Umbilical cord (tissue), 2 donors: ENCODE results near the gene CBR4. TPM values are rescaled to one million over a fixed set of nuclear protein-coding genes. Genes with fewer than 3 reads are reported as not detected.
"Not testable (repeated sequence)": the region's sequence is repeated elsewhere in the genome, so short reads cannot be mapped to it uniquely, and the experiment has no call there.

Experiments used
- DNase-seq: peaks from one replicate; pipeline ENCODE4 v3.0.0-alpha.2; 2015; ENCODE audit warnings: low spot score
- total RNA-seq: library from RNA; depleted of rRNA; stranded (reverse); fragments of >200 nt; gene quantifications from one replicate; pipeline ENCODE4 v1.2.3, GENCODE V29; 2014; ENCODE audit warnings: low replicate concordance; ENCODE audit not compliant: insufficient read depth

The CBR4 gene
- 30.3 TPM for total RNA-seq

DNA sequence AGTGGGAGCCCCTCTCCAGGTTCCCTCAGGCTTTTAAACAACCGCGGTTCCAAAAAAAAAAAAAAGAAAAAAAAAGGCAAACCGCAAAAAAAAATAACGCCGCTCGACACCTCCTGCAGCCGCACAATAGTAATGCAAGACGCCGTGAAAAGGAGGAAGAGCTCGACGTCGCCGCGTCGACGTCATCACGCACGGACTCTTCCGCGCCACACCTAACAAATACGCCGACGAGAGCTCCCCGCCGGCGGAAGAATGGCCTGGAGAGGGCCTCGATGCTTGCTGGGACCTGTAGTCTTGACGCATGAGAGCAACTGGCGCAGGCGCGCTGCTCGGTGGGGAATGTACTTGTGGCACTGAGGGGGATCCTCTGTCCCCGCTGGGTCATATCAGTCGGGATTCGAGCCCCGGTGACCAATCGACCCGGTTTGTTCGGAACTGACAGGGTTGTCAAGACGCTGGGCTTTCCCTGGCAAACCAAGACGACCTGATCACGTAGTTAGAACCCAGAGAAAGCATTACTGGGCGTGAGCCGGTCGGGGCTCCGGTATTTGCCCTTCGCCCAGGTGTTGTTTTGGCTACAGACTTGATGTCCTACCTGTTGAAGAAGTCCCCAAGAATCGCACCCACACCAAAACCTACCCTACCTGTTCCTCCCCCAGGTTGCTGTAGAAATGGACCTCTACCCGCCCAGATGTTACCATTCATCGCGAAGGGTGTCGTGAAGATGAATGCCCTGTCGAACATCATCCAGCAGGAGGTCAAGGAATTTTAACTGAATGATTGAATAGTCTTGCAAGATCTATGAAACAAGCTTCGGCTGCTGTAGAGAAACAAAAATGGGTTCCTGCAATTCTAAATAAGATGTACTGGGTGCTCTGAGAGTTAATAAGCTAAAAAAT, at the start of gene CBR4:
Gene CBR4, minus strand, starts transcription at position 131 of the 899 bp plus-strand sequence. CDS start 166 bp downstream, outside the sequence.
- peak; percentile 100 for DNase-seq

- DNase-seq, result peak; percentile 87
These were observed 49.5 kb upstream of the CBR4 start for GRCh38 chr4:169059306-169060211.

GRCh38 chr4:169058312-169058711, 48.3 kb upstream of the CBR4 start:
- no peak for DNase-seq

DNA sequence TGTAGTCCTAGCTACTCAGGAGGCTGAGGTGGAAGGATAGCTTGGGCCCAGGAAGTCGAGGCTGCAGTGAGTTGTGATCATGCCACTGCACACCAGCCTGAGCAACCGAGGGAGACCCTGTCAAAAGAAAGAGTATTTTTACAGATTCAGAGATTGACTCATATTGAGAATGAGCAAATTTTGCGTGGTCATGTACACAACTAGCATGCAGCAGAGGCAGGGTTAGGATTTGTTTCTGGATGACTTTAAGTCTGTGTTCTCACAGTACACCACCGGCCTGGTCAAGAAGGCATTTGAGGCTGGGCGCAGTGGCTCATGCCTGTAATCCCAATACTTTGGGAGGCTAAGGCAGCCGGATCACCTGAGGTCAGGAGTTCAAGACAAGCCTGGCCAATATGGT, 44.8 kb upstream of the CBR4 start:
- no peak for DNase-seq

- DNase-seq, result no peak
These were observed 42.5 kb upstream of the CBR4 start for GRCh38 chr4:169052594-169052945.

GRCh38 chr4:169051761-169052593, 41.9 kb upstream of the CBR4 start:
- no peak for DNase-seq

- peak; percentile 54 for DNase-seq
These were observed 41.1 kb upstream of the CBR4 start for GRCh38 chr4:169050881-169051760.

DNA sequence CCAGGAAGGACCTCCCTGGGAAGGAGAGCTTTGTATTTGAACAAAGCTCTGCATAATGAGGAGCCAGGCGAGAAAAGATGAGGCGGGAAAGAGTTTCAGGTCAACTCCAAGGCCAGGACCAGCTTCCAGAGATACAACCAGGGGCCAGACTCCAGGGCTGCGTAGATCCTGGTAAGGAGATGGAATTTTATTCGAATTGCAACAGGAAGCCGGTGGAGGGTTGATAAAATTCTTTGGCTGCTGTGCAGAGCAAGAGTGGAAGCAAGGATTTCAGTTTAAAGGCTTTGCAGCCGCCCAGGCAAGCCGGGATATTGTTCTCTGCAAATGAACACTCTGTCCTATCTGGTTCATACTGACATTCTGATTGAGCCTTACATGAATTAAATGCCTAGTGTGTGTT, 40.2 kb upstream of the CBR4 start:
- DNase-seq, result peak; percentile 84

DNA sequence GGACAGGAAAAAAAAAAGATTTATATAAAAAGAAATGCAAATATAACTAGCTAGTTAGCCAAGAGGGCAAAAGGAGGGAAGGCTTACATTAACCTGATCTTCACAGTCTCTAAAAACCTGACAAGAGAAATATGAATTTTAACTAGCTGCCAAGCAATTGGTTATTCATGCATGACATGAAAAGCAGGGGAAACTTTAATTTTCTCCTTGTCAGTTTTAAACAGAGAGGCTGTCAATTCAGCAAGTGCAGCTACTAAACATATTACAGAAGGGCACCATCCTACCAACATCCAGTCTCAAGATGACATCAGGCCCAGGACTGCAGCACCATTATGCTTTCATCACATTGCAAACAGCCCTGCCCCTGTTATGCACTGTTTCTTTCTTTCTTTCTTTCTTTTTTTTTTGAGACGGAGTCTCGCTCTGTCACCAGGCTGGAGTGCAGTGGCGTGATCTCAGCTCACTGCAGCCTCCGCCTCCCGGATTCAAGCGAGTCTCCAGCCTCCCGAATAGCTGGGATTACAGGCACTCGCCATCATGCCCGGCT, 38.9 kb upstream of the CBR4 start:
- DNase-seq, result no peak

- no peak for DNase-seq
These were observed 37.9 kb upstream of the CBR4 start for GRCh38 chr4:169047956-169048355.

DNA sequence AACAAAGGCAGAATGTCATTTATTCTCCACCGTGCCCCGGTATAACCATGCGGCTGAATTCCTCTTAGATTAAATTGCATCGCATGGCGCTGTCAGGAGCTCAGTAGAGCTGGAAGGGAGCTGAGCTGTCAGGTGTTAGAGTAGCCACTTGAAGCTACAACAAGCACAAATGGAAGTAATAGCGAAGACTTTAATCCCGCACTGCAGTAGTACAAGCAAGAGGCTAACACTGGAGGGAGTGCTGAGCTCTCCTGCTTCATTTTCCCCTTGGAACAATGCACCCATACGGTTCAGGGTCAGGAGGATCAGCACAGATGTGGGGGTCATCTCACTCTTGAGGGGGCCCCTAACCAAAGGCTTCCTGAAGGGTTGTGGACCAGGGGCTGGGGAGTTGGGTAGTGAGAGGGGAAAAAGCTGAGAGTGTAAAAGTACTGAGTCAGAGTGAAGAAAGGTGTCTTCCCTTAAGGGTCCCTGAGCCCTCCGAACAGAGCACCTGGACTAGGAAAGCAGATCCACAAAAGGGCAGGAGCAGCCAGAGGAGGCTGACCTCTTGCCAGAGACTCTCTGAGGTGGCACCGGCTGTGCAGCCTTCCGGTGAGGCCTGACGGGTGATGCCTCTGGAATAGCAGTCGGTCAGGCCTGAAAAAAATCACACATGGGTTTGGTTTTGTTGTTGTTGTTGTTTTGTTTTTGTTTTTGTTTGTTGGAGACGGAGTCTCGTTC, 36.0 kb upstream of the CBR4 start:
- no peak for DNase-seq

GRCh38 chr4:169044714-169045447, 34.8 kb upstream of the CBR4 start:
- no peak for DNase-seq

DNA sequence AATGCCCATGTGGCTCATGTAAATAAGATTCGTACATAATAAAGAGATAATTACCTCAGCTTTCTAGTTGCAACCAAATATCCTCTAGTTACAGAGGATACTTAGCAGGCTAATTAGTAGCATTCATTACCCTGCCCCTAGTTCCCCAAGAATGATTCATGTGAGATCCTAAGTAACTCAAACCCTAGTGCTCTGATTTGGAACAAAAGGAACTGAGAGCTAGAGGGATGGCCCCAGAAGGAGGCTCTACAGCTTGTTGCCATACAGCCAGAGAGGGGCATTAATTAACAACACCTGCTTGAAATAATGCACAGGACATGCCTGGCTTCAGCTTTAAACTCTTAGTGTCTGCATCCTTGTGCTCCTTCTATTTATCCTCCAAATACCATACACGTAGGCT, 32.6 kb upstream of the CBR4 start:
- DNase-seq, result no peak

DNA sequence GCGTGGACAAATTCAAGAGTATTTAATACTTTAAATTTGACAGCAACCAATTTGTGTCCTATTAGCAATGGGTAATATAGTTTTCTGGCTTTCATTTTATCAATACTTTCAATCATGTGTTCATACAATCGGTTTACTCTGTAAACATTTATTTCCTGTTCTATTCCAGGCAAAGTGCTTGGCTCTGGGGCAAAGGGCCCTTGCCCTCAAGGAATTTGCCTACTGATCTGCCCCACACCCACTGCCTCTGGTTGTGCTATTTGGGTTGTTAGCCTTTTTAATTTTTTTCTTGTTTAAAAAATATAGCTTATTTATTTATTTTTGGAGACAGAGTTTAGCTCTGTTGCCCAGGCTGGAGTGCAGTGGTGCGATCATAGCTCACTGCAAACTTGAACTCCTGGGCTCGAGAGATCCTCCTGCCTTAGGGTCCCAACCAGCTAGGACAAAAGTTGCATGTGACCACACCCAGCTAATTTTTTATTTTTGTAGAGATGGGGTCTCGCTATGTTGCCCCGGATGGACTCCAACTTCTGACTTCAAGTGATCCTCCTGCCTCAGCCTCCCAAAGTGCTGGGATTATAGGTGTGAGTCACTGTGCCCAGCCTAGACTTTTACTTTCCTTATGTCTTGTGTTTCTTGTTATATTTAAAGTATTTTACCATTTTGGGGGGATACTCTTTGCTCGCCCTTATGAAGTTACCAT, 30.7 kb upstream of the CBR4 start:
- DNase-seq, result no peak

DNA sequence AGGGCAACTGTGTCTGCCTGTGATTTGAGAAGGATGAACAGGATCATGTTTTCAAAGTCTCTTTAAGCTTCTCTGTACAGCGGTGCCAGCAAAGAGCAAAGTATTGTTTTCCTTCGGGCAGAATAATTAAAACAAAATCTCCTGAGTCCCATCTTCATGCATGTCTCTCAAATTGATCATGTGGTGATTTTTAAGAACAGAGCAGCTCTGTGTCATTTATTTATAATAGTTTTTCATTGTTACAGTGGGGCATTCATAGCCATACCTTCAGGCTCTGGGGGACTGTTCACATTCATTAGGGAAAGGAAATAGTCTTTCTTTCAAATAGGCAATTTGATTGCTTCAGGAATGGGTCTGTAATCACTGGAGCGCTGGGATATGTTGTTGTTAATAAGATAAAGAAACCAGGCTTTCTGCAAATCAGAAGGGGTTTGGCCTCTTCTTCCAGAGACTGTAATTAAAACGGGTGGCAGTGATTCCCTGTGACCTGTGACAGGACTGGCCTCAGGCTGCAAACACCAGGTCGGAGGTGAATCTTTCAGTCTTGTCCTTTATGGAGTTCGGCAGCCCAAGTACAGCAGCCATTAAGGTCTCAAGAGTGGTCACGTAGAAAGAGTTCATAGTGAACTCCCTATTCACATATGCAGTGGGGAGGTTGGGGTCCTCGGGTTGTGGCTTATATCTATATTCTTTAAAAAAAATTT, 29.3 kb upstream of the CBR4 start:
- DNase-seq, result no peak

DNA sequence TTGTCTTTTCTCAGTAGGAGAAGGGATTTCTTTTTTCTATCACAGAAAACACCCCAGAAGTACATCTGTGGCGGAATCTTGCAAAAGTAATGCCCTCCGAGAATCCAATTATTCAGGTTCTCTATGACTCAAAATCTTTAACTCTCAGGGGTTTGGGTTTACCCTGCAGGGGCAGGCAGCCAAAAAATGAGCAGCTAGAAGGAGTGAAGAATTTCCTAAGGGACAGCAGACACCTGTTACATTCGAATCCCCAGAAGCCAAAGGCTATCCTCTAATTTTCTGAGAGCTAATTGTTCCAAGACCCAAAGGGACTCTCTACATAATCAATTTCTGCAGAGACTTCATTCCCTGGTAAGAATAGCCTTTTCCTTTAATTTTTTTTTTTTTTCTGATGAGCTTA, 27.5 kb upstream of the CBR4 start:
- DNase-seq, result no peak

- not testable (repeated sequence) for DNase-seq
These were observed 26.0 kb upstream of the CBR4 start for GRCh38 chr4:169035871-169036620.
